MM.1S (cell line): ENCODE results near the gene CPEB4.

Source experiments
- CTCF ChIP-seq: fragments of 300-600 bp; sonication (generic); IDR thresholded peaks from 2 replicates; pipeline ENCODE4 v1.5.1; 2016; ENCODE audit warnings: antibody characterized with exemption, low read length, mixed read lengths
- EZH2 ChIP-seq: fragments of 300-600 bp; sonication (generic); optimal IDR thresholded peaks from 2 replicates; pipeline ENCODE3; 2017; ENCODE audit warnings: low read depth, mild to moderate bottlenecking, antibody characterized with exemption, low read length, mixed read lengths
- EZH2phosphoT487 ChIP-seq: fragments of 300-600 bp; sonication (generic); IDR thresholded peaks from 2 replicates; pipeline ENCODE4 v1.6.1; 2018; ENCODE audit warnings: antibody characterized with exemption, low read length

GRCh38 chr5:173902743-173903142, 14.6 kb downstream of the CPEB4 start:
- no peak for TF ChIP-seq CTCF
- no peak for TF ChIP-seq EZH2phosphoT487
- TF ChIP-seq EZH2, result no peak
